Stimulated activated naive CD8-positive, alpha-beta T cell treated with anti-CD3 and anti-CD28 coated beads, Interleukin-15, Interleukin-2, amounts not matched to agents 100 ng/mL and 50 ng/mL, for 24 hours (primary cell): Measurements from ENCODE around the gene C1orf174.

Experiments used
- H3K27ac Mint-ChIP-seq: one replicate; pipeline ENCODE4 v1.8.0; 2021; ENCODE audit warnings: mild to moderate bottlenecking, mixed read lengths
- H3K27me3 Mint-ChIP-seq: one replicate; pipeline ENCODE4 v1.8.0; 2021; ENCODE audit warnings: mixed read lengths
- H3K36me3 Mint-ChIP-seq: one replicate; pipeline ENCODE4 v1.8.0; 2021; ENCODE audit warnings: low read depth, mixed read lengths
- H3K4me1 Mint-ChIP-seq: one replicate; pipeline ENCODE4 v1.8.0; 2021; ENCODE audit warnings: low read depth, mixed read lengths
- H3K4me3 Mint-ChIP-seq: one replicate; pipeline ENCODE4 v1.8.0; 2021; ENCODE audit warnings: mild to moderate bottlenecking, mixed read lengths
- H3K9me3 Mint-ChIP-seq: one replicate; pipeline ENCODE4 v1.8.0; 2021; ENCODE audit warnings: mixed read lengths

The C1orf174 gene

DNA sequence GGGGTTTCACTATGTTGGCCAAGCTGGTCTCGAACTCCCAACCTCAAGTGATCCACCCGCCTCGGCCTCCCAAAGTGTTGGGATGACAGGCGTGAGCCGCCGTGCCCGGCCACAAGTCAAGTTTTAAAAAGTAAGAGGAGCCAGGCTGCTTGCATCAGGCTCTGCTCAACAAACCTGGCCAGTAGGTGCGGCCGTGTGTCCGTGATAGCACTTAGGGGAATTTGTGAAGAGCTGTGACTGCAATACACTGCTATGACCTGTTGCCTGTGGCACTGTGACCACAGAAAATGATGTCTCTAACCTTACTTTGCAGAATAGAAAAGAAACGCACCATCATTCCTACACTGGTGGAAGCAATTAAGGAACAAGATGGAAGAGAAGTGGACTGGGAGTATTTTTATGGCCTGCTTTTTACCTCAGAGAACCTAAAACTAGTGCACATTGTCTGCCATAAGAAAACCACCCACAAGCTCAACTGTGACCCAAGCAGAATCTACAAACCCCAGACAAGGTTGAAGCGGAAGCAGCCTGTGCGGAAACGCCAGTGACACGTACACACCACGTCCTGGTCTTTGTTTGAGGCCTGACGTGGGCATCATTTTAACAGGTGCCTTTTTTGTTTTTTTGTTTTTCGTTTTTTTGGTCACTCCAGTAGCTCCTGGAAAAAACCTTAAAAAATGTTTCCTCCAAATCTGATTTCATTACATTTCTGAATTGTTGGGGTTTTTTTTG, 16.7 kb downstream of the C1orf174 start:
- H3K36me3 Mint-ChIP-seq: peaks cover 41% of the 10 kb centered on the region
- peaks cover 9% of the 10 kb centered on the region for H3K4me1 Mint-ChIP-seq
- H3K9me3 Mint-ChIP-seq: no peaks in the 10 kb centered on the region
- no peak overlapping the region for H3K4me3 Mint-ChIP-seq
- no peaks in the 10 kb centered on the region for H3K27me3 Mint-ChIP-seq
- no peak overlapping the region for H3K27ac Mint-ChIP-seq

- Mint-ChIP-seq H3K27me3 (no peaks in the 10 kb centered on the region), H3K9me3 (no peaks in the 10 kb centered on the region), H3K36me3 (peaks cover 36% of the 10 kb centered on the region), H3K27ac (no peak overlapping the region), H3K4me3 (no peak overlapping the region), H3K4me1 (peaks cover 9% of the 10 kb centered on the region)
Observed at GRCh38 chr1:3881193-3881480, 18.9 kb downstream of the C1orf174 start.

DNA sequence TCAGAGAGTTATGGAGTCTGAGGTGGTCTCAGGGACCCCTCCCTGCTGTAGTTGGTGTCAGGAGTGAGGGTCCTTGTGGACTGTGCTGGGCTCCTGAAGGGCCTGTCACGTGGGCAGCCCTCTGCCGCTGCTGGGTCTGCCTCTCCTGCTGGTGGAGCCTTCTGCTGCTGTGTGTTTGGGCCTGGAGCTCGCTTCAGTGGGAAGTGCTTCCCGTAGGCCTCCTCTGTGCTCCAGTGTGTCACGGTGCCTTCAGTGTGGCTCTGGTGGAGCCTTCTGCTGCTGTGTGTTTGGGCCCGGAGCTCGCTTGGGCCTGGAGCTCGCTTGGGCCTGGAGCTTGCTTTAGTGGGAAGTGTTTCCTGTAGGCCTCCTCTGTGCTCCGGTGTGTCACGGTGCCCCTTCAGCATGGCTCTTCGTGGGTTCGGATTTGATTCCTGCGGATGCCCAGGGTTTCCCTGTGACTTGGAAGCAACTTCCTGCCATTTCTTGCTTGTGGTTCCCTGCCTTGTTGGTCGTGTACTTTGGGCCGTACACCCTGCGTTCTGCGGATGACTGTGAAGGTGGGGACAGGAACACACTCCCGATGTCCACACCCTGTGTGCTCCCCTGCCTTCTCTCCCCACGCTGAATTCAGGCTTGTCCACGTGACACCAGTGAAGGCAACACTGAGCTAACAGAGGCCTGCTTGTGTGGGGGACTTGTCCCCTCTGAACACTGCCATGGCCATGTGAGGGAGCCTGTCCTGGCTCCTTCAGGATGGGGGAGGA, 19.5 kb downstream of the C1orf174 start:
- H3K4me1 Mint-ChIP-seq: peaks cover 9% of the 10 kb centered on the region
- H3K9me3 Mint-ChIP-seq: no peaks in the 10 kb centered on the region
- peaks cover 41% of the 10 kb centered on the region for H3K36me3 Mint-ChIP-seq
- H3K27me3 Mint-ChIP-seq: no peaks in the 10 kb centered on the region
- H3K4me3 Mint-ChIP-seq: no peak overlapping the region
- H3K27ac Mint-ChIP-seq: no peak overlapping the region

DNA sequence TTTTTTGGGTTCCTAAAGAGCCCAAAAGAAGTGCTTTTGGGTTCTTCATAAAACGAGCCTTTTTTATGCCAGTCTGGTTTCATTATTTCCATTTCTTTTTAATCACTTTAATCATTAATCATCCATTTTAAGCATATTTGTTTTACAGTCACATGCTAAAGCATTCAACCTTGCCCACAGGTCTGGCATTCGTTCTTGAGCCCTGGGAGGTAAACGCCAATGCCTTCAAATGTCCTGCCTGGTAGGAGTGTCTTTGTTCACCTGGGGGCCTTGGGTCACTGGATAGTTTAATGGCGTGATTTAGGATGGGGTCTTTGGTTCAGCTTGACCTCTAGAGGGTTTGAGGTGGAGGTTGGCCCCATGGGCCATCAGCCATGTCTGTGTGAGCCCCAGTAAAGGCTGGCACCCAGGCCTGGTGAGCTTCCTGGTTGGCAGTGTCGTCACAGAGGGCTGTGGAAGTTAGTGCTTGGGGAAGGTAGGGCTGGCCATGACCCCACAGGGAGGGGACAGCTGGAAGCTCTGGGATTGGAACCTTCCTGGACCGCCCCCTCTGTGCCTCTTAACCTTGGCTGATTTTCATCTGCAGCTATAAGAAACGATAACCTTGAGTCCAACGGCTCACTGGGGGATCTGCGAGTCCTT, 20.2 kb downstream of the C1orf174 start:
- Mint-ChIP-seq H3K4me1 (peaks cover 9% of the 10 kb centered on the region), H3K4me3 (no peak overlapping the region), H3K27me3 (no peaks in the 10 kb centered on the region), H3K27ac (no peak overlapping the region), H3K36me3 (peaks cover 46% of the 10 kb centered on the region), H3K9me3 (no peaks in the 10 kb centered on the region)

DNA sequence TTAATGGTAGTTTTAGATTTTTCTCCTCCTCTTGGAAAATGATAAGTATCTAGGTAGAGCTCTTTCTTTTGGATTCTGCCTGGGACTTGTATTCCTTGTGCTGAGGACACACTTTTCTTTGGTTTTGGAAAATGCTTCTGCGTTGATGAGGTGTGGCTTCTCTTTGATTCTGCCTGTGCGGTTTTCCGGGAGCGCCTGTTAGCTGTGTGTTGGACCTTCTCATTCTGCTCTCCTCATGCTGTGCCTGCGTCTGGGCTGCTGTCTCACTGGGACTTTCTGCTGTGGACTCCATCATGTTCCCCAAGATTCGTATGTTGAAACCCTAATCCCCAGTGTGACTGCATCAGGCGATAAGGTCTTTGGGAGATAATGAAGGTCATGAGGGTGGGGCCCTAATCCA, 21.0 kb downstream of the C1orf174 start:
- no peak overlapping the region for H3K4me3 Mint-ChIP-seq
- H3K36me3 Mint-ChIP-seq: peaks cover 41% of the 10 kb centered on the region
- peaks cover 9% of the 10 kb centered on the region for H3K4me1 Mint-ChIP-seq
- no peaks in the 10 kb centered on the region for H3K9me3 Mint-ChIP-seq
- no peaks in the 10 kb centered on the region for H3K27me3 Mint-ChIP-seq
- H3K27ac Mint-ChIP-seq: no peak overlapping the region

- Mint-ChIP-seq H3K4me1 (peaks cover 9% of the 10 kb centered on the region), H3K4me3 (no peak overlapping the region), H3K9me3 (no peaks in the 10 kb centered on the region), H3K36me3 (peaks cover 44% of the 10 kb centered on the region), H3K27ac (no peak overlapping the region), H3K27me3 (no peaks in the 10 kb centered on the region)
Observed at GRCh38 chr1:3876716-3877115, 23.4 kb downstream of the C1orf174 start.

DNA sequence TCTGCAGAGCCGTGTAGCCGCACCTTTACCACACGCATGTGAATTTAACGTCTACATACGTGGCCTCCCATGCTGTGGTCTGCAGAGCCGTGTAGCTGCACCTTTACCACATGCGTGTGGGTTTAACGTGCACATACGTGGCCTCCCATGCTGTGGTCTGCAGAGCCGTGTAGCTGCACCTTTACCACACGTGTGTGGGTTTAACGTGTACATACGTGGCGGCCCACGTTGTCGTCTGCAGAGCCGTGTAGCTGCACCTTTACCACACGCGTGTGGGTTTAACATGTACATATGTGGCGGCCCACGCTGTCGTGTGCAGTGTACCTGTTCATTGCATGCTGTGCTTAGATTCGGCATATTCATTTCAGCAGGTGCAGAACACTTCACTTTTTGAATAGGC, 25.3 kb downstream of the C1orf174 start:
- no peaks in the 10 kb centered on the region for H3K4me1 Mint-ChIP-seq
- no peak overlapping the region for H3K27ac Mint-ChIP-seq
- H3K36me3 Mint-ChIP-seq: peaks cover 53% of the 10 kb centered on the region
- H3K9me3 Mint-ChIP-seq: no peaks in the 10 kb centered on the region
- no peaks in the 10 kb centered on the region for H3K27me3 Mint-ChIP-seq
- no peak overlapping the region for H3K4me3 Mint-ChIP-seq

DNA sequence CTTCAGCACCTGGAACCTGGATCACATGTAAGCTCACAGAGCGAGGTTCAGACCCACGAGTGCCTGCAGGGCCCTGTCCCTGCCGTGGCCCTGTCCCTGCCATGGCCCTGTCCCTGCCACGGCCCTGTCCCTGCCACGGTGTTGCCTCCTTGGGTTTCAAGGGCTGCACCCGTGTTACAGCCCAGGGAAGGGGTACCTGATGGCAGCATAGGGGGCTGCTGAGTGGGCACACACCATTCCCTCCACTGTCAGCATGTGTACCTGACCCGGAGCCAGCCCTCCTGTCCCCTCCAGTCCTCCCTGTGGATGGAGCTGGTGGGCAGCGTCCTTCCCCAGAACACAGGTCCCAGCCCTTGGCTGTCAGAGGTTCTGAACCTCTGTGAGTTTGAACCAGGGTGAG, 27.5 kb downstream of the C1orf174 start:
- Mint-ChIP-seq H3K4me3 (no peak overlapping the region), H3K9me3 (no peaks in the 10 kb centered on the region), H3K4me1 (no peaks in the 10 kb centered on the region), H3K27me3 (no peaks in the 10 kb centered on the region), H3K36me3 (peaks cover 55% of the 10 kb centered on the region), H3K27ac (no peak overlapping the region)

GRCh38 chr1:3871451-3871805, 28.6 kb downstream of the C1orf174 start:
- H3K4me3 Mint-ChIP-seq: no peak overlapping the region
- H3K27me3 Mint-ChIP-seq: no peaks in the 10 kb centered on the region
- no peak overlapping the region for H3K27ac Mint-ChIP-seq
- H3K4me1 Mint-ChIP-seq: no peaks in the 10 kb centered on the region
- H3K9me3 Mint-ChIP-seq: no peaks in the 10 kb centered on the region
- peaks cover 56% of the 10 kb centered on the region for H3K36me3 Mint-ChIP-seq

GRCh38 chr1:3869751-3870301, 30.2 kb downstream of the C1orf174 start:
- H3K27ac Mint-ChIP-seq: no peak overlapping the region
- H3K27me3 Mint-ChIP-seq: no peaks in the 10 kb centered on the region
- no peaks in the 10 kb centered on the region for H3K9me3 Mint-ChIP-seq
- H3K36me3 Mint-ChIP-seq: peaks cover 46% of the 10 kb centered on the region
- H3K4me1 Mint-ChIP-seq: no peaks in the 10 kb centered on the region
- no peak overlapping the region for H3K4me3 Mint-ChIP-seq

DNA sequence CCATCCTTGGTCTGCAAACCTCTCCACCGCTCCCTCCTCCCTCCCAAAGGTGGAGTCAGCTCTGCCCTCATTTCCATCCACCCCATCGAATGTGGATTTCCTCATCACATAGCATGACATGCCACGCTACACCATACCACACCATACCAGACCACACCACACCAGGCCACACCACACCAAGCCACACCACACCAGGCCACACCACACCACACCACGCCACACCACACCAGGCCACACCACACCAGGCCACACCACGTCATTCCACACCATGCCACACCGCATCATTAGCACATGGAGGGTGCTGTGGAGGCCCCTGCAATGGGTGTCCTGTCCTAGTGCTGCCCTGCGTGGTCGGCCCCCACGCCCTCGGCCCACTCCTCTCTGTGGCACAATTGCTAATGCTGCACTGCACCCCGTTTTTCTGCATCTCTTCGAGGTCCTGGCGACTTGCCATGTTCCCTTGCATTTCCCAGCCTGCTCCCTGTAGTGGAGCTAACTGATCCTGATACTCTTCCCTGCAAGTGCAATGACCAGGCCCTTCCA, 31.5 kb downstream of the C1orf174 start:
- Mint-ChIP-seq H3K27me3 (no peaks in the 10 kb centered on the region), H3K27ac (no peak overlapping the region), H3K36me3 (peaks cover 40% of the 10 kb centered on the region), H3K9me3 (no peaks in the 10 kb centered on the region), H3K4me3 (no peak overlapping the region), H3K4me1 (no peaks in the 10 kb centered on the region)

GRCh38 chr1:3865606-3866160, 34.4 kb downstream of the C1orf174 start:
- Mint-ChIP-seq H3K4me3 (no peak overlapping the region), H3K27me3 (no peaks in the 10 kb centered on the region), H3K4me1 (no peaks in the 10 kb centered on the region), H3K36me3 (peaks cover 29% of the 10 kb centered on the region), H3K9me3 (no peaks in the 10 kb centered on the region), H3K27ac (no peak overlapping the region)

DNA sequence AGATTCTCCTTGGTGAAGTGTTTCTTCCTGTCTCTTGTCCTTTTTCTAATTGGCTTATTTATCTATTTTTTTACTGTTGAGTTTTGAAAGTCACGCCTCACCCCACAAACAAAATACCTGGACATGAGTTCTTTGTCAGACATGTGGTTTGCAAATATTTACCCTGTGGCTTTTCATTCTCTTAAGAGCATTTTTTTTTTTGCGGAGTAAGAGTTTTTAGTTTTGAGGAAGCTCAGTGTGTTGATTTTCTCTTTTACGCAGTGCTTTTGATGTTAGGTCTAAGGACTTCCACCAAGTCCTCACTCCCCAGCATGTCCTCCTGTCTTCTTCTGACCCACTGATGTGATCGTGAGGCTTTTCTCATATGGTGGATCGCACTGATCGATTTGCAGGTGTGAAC, 35.2 kb downstream of the C1orf174 start:
- H3K27ac Mint-ChIP-seq: no peak overlapping the region
- peaks cover 24% of the 10 kb centered on the region for H3K36me3 Mint-ChIP-seq
- no peaks in the 10 kb centered on the region for H3K27me3 Mint-ChIP-seq

DNA sequence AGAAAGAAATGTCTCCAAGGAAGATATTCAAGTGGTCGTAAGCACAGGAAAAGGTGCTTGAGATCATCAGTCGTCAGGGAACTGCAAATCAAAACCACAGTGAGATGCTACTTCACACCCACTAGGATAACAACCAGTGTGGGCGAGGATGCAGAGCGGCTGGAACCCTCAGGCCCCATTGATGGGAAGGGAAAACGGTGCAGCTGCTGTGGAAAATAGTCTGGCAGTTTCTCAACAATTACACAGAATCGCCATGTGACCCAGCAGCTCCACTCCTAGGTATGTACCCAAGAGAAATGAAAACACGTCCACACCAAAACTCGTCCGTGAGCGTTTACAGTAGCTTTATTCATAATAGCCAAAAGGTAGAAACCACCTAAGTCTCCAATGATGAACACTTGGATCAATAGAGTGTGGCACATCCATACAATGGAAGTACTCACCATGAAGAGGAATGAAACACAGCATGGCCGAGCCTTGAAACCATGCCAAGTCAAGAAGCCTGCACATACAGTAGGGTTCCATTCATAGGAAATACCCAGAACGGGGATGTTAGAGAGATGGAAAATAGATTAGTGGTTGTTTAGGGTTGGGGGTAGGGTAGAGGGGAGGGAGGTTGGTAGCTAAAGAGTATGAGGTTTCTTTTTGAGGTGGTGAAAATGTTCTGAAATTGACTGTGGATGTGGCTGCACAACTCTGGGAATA, 36.7 kb downstream of the C1orf174 start:
- Mint-ChIP-seq H3K4me1 (peaks cover 8% of the 10 kb centered on the region), H3K9me3 (no peaks in the 10 kb centered on the region), H3K4me3 (no peak overlapping the region), H3K27me3 (no peaks in the 10 kb centered on the region), H3K27ac (no peak overlapping the region), H3K36me3 (peaks cover 14% of the 10 kb centered on the region)

More for the DNA sequence above, 35.2 kb downstream of the C1orf174 start:
- H3K4me1 Mint-ChIP-seq: no peaks in the 10 kb centered on the region
- no peak overlapping the region for H3K4me3 Mint-ChIP-seq
- no peaks in the 10 kb centered on the region for H3K9me3 Mint-ChIP-seq
